Panc1 (cell line): Measurements from ENCODE around the gene IRGQ. TPM values are rescaled to one million over a fixed set of nuclear protein-coding genes. Genes with fewer than 3 reads are reported as not detected.
A peak's percentile ranks its signal among the peaks of the same experiment; 100 is the strongest.

ENCODE experiments used
- ATAC-seq: fragments of 200-7000 bp; cut with Tn5 transposase; 2 replicates; pipeline ENCODE4 v1.9.1; 2020; ENCODE audit warnings: mild to moderate bottlenecking, moderate library complexity
- BruUV-seq: library from RNA; stranded (reverse); fragments of 400-500 nt; replicated peaks from 2 replicates; lab custom pipeline; 2021; lab: Mats Ljungman, UMichigan
- CTCF ChIA-PET: fragments of 300-600 bp; sonication (Branson Sonifier 250); formaldehyde crosslinking; loops from one replicate; lab custom pipeline; 2022; ENCODE audit warnings: antibody characterized with exemption; lab: Charles Lee
- POLR2A ChIA-PET: fragments of 300-600 bp; sonication (Branson Sonifier 250); formaldehyde crosslinking; loops from one replicate; lab custom pipeline; 2022; ENCODE audit warnings: antibody characterized with exemption; lab: Charles Lee
- DNase-seq: peaks from one replicate; pipeline ENCODE4 v3.0.0-alpha.2; 2010; ENCODE audit warnings: low read depth, low spot score
- H3K27ac ChIP-seq: 2 replicates; pipeline ENCODE4 v1.5.1; 2011; ENCODE audit warnings: mild to moderate bottlenecking, low read length, inconsistent platforms
- H3K27me3 ChIP-seq: fragments of 200-500 bp; sonication (Bioruptor generic); 2 replicates; pipeline ENCODE4 v1.6.0; 2014; ENCODE audit warnings: low read length, inconsistent platforms; ENCODE audit not compliant: control insufficient read depth, insufficient read depth
- H3K36me3 ChIP-seq: fragments of 200-500 bp; sonication (Bioruptor generic); 2 replicates; pipeline ENCODE4 v1.5.1; 2014; ENCODE audit warnings: inconsistent platforms, mild to moderate bottlenecking, low read length, moderate library complexity; ENCODE audit not compliant: control insufficient read depth, insufficient read depth
- H3K4me1 ChIP-seq: 2 replicates; pipeline ENCODE4 v1.5.1; 2011; ENCODE audit warnings: inconsistent platforms, mild to moderate bottlenecking, low read length, moderate library complexity; ENCODE audit not compliant: control insufficient read depth, insufficient read depth
- H3K4me3 ChIP-seq, 2 experiments: 2 replicates each; pipeline ENCODE4 v1.5.1; 2011 to 2012; ENCODE audit warnings: low read depth in 2 of 2, low read length in 2 of 2, mild to moderate bottlenecking in 2 of 2, inconsistent platforms in 1 of 2, moderate library complexity in 1 of 2
- H3K9me3 ChIP-seq: fragments of 200-500 bp; sonication (Bioruptor generic); 2 replicates; pipeline ENCODE4 v1.5.1; 2014; ENCODE audit warnings: low read depth, mild to moderate bottlenecking, inconsistent platforms, low read length, moderate library complexity; ENCODE audit not compliant: control insufficient read depth, insufficient read depth
- POLR2AphosphoS5 ChIP-seq: IDR thresholded peaks from 2 replicates; pipeline ENCODE4 v1.6.1; 2012; ENCODE audit warnings: mild to moderate bottlenecking, low read depth, low read length, moderate library complexity
- SIN3A ChIP-seq: IDR thresholded peaks from 2 replicates; pipeline ENCODE4 v1.6.1; 2012; ENCODE audit warnings: low read depth, mild to moderate bottlenecking, low read length, moderate library complexity, borderline replicate concordance; ENCODE audit not compliant: insufficient read depth
- TCF7L2 ChIP-seq: IDR thresholded peaks from 2 replicates; pipeline ENCODE4 v1.6.1; 2011; ENCODE audit warnings: mild to moderate bottlenecking, low read depth, low read length, inconsistent platforms
- in situ Hi-C: cut with HindIII; loops from 2 replicates; pipeline ENCODE4 v1.10.0; 2016; ENCODE audit warnings: low sequenced_read_pairs, low pct_unique_long_range_greater_than_20kb
- intact Hi-C: fragments of 100-400 bp; cut with micrococcal nuclease; formaldehyde crosslinking; loops from one replicate; pipeline ENCODE4 v1.10.0; 2022; ENCODE audit not compliant: unreplicated experiment
- total RNA-seq: library from RNA; stranded (reverse); gene quantifications from one replicate; pipeline ENCODE4 v1.2.1, GENCODE V29; 2021; ENCODE audit not compliant: unreplicated experiment
- TF ChIP-seq, protein P1 (sequence below), 2 experiments: IDR thresholded peaks; 2 replicates each; pipeline ENCODE4 v1.6.1; 2011 to 2012; ENCODE audit warnings: low read depth in 2 of 2, control low read depth in 1 of 2, low read length in 1 of 2, mild to moderate bottlenecking in 1 of 2, moderate library complexity in 1 of 2; ENCODE audit not compliant: insufficient read depth in 1 of 2
- TF ChIP-seq, protein P2 (sequence below): fragments of 450-650 bp; IDR thresholded peaks from 2 replicates; pipeline ENCODE4 v1.5.1; 2017; ENCODE audit warnings: mild to moderate bottlenecking

IRGQ gene
- total RNA-seq, 1 experiment from 2014 or later, result 20.4 TPM

DNA sequence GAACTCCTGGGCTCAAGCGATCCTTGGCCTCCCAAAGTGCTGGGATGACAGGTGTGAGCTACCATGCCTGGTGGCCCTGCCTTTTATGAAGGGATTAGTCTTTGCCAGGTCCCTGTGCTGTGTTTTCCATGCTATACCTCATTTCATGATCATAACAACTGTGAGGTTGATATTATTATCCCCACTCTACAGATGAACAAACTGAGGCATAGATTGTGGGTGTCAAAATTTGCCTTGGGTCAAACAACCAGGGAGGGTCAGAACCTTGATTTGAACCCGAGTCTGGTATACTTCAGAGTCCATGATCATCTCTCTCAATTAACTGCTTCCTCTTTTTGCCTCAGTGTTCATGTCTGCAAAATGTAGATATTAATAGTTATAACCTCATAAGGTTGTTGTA is 13.4 kb downstream of the IRGQ start:
- Histone ChIP-seq H3K9me3 (no peaks in the 10 kb centered on the region), H3K4me3 (no peak overlapping the region), H3K27ac (no peak overlapping the region), H3K36me3 (no peaks in the 10 kb centered on the region), H3K27me3 (no peaks in the 10 kb centered on the region), H3K4me1 (no peaks in the 10 kb centered on the region)
- intact Hi-C loops (no loop called here), in situ Hi-C loops (no loop called here)
- POLR2A ChIA-PET, result no interaction called here
- BruUV-seq, result no TSS peak
- DNase-seq (no peak), ATAC-seq (no peak)
- TF ChIP-seq SIN3A (no peak), TCF7L2 (no peak), POLR2AphosphoS5 (no peak)
- TF ChIP-seq, protein P1, sequence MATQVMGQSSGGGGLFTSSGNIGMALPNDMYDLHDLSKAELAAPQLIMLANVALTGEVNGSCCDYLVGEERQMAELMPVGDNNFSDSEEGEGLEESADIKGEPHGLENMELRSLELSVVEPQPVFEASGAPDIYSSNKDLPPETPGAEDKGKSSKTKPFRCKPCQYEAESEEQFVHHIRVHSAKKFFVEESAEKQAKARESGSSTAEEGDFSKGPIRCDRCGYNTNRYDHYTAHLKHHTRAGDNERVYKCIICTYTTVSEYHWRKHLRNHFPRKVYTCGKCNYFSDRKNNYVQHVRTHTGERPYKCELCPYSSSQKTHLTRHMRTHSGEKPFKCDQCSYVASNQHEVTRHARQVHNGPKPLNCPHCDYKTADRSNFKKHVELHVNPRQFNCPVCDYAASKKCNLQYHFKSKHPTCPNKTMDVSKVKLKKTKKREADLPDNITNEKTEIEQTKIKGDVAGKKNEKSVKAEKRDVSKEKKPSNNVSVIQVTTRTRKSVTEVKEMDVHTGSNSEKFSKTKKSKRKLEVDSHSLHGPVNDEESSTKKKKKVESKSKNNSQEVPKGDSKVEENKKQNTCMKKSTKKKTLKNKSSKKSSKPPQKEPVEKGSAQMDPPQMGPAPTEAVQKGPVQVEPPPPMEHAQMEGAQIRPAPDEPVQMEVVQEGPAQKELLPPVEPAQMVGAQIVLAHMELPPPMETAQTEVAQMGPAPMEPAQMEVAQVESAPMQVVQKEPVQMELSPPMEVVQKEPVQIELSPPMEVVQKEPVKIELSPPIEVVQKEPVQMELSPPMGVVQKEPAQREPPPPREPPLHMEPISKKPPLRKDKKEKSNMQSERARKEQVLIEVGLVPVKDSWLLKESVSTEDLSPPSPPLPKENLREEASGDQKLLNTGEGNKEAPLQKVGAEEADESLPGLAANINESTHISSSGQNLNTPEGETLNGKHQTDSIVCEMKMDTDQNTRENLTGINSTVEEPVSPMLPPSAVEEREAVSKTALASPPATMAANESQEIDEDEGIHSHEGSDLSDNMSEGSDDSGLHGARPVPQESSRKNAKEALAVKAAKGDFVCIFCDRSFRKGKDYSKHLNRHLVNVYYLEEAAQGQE (IDR thresholded peaks at IDR 0.05; ENCODE audit: insufficient read depth in 1 of 2, low read depth in 2 of 2, low read length in 1 of 2), result no peak
- TF ChIP-seq, protein P2, sequence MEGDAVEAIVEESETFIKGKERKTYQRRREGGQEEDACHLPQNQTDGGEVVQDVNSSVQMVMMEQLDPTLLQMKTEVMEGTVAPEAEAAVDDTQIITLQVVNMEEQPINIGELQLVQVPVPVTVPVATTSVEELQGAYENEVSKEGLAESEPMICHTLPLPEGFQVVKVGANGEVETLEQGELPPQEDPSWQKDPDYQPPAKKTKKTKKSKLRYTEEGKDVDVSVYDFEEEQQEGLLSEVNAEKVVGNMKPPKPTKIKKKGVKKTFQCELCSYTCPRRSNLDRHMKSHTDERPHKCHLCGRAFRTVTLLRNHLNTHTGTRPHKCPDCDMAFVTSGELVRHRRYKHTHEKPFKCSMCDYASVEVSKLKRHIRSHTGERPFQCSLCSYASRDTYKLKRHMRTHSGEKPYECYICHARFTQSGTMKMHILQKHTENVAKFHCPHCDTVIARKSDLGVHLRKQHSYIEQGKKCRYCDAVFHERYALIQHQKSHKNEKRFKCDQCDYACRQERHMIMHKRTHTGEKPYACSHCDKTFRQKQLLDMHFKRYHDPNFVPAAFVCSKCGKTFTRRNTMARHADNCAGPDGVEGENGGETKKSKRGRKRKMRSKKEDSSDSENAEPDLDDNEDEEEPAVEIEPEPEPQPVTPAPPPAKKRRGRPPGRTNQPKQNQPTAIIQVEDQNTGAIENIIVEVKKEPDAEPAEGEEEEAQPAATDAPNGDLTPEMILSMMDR, result no peak
- CTCF ChIA-PET, result no interaction called here

DNA sequence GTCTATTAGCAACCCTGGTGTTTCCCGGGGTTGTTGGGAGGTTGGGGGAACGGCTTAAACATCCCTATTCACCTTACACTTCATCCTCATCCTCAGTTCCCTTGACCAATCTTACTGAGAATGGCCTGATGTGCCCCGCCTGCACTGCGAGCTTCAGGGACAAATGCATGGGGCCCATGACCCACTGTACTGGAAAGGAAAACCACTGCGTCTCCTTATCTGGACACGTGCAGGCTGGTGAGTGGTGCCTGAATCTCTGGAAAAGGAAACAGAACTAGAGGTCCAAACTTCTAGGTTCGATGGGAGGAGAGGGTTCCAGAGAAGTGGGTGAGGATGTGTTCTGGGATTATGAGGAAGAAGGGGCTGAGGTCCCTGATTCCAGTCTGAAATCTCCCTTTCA is 14.5 kb downstream of the IRGQ start:
- H3K27me3 ChIP-seq, result no peaks in the 10 kb centered on the region
- BruUV-seq, result no TSS peak
- no peaks in the 10 kb centered on the region for H3K4me1 ChIP-seq
- H3K27ac ChIP-seq, result no peak overlapping the region
- H3K9me3 ChIP-seq, result no peaks in the 10 kb centered on the region
- ChIA-PET CTCF (no interaction called here), POLR2A (no interaction called here)
- TF ChIP-seq, protein P1 (IDR thresholded peaks at IDR 0.05; ENCODE audit: insufficient read depth in 1 of 2, low read depth in 2 of 2, low read length in 1 of 2), result no peak
- TF ChIP-seq SIN3A, result no peak
- TF ChIP-seq, protein P2, result no peak
- TF ChIP-seq POLR2AphosphoS5, result no peak
- no peak for TF ChIP-seq TCF7L2
- ATAC-seq (0 out of 2 replicates have a peak, but pooled peaks have one; percentile 32), DNase-seq (no peak)
- intact Hi-C loops (no loop called here), in situ Hi-C loops (no loop called here)
- H3K36me3 ChIP-seq, result no peaks in the 10 kb centered on the region
- H3K4me3 ChIP-seq, result no peak overlapping the region
